ENCODE results near the gene SCAMP1.

SCAMP1 gene, protein sequence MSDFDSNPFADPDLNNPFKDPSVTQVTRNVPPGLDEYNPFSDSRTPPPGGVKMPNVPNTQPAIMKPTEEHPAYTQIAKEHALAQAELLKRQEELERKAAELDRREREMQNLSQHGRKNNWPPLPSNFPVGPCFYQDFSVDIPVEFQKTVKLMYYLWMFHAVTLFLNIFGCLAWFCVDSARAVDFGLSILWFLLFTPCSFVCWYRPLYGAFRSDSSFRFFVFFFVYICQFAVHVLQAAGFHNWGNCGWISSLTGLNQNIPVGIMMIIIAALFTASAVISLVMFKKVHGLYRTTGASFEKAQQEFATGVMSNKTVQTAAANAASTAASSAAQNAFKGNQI

DNA sequence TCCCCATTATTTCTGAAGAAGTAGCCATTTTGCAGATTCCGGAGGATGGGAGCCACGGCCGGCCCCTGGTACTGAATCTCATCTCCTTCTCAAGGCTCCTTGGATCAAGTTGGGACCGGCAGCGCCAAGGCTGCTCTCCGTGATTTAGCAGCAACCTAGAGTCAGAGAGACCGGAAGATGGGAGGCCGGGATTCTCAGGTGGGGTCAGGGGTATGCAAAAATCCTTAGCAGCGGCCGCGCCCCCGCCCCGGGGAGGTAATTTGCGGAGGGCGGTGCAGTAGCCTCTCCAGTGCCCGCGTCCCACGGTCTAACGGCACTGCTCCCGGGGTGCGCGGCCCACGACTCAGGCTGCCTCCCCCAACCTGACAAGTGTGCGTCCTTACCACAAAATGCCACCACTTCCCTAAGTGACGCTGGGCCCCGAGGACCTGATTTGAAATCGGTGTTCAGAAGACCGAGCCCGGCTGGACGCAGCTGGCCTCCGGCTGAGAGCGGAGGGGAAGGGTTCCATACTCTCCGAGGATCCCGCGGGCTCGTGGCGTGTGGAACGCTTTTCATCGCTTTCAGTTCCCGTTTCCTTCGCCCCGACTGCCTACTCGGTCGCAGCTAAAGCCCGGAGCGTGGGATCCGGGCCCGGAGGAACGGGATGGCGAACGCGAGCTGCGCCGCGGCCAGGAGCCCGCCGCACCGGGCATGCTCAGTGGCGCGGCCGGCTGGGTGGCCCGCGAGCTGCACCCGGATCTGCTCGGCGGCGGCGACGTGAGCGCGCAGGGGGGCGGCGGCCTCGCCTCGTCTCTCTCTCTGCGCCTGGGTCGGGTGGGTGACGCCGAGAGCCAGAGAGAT, at the start of gene SCAMP1:
TSS of gene SCAMP1 (plus strand) at position 787 of the 843 bp plus-strand sequence. CDS start at position 842, 55 bp downstream.
- Histone ChIP-seq H3K9me3 (no peaks in the 10 kb centered on the region), H3K4me1 (ENCODE audit: control insufficient read depth in 1 of 2, insufficient read depth in 1 of 2, low read depth in 1 of 2, low read length in 1 of 2) (peaks cover 14 to 22% of the 10 kb centered on the region in 2 experiments), H3K27ac (peak within 1 kb of the TSS; percentile 87), H3K27me3 (no peaks in the 10 kb centered on the region), H3K36me3 (no peaks in the 10 kb centered on the region), H3K4me3 (ENCODE audit: low read depth in 1 of 2, low read length in 1 of 2) (peak within 1 kb of the TSS; percentile 92 to 95)
- TF ChIP-seq, protein P1, sequence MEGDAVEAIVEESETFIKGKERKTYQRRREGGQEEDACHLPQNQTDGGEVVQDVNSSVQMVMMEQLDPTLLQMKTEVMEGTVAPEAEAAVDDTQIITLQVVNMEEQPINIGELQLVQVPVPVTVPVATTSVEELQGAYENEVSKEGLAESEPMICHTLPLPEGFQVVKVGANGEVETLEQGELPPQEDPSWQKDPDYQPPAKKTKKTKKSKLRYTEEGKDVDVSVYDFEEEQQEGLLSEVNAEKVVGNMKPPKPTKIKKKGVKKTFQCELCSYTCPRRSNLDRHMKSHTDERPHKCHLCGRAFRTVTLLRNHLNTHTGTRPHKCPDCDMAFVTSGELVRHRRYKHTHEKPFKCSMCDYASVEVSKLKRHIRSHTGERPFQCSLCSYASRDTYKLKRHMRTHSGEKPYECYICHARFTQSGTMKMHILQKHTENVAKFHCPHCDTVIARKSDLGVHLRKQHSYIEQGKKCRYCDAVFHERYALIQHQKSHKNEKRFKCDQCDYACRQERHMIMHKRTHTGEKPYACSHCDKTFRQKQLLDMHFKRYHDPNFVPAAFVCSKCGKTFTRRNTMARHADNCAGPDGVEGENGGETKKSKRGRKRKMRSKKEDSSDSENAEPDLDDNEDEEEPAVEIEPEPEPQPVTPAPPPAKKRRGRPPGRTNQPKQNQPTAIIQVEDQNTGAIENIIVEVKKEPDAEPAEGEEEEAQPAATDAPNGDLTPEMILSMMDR (IDR thresholded peaks at IDR 0.05): peak; percentile 81

DNA sequence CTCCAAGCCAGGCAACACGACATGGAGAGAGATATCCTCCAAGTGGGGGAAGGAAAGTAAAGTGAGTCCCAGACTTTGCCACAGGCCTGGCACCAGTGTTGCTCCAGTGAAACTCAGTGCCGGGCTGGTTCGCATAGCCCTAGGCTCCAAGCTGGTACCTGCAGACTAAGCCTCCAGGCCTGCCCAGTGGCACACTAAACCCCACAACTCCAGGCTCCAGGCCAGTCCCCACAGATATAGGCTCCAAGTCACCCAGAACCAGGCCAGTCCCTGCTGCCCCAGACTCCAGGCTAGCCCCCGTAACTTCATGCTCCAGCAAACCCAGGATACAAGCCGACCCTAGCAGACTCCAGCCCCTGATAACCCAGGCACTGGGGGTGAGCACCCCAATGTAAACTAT, 42.9 kb upstream of the SCAMP1 start:
- TF ChIP-seq, protein P1 (IDR thresholded peaks at IDR 0.05): no peak
- H3K4me1 ChIP-seq (ENCODE audit: control insufficient read depth in 1 of 2, insufficient read depth in 1 of 2, low read depth in 1 of 2, low read length in 1 of 2): no peaks in the 10 kb centered on the region
- H3K4me3 ChIP-seq (ENCODE audit: low read depth in 1 of 2, low read length in 1 of 2): no peak overlapping the region
- no peaks in the 10 kb centered on the region for H3K9me3 ChIP-seq
- no peaks in the 10 kb centered on the region for H3K27me3 ChIP-seq
- no peaks in the 10 kb centered on the region for H3K36me3 ChIP-seq
- H3K27ac ChIP-seq: no peak overlapping the region

DNA sequence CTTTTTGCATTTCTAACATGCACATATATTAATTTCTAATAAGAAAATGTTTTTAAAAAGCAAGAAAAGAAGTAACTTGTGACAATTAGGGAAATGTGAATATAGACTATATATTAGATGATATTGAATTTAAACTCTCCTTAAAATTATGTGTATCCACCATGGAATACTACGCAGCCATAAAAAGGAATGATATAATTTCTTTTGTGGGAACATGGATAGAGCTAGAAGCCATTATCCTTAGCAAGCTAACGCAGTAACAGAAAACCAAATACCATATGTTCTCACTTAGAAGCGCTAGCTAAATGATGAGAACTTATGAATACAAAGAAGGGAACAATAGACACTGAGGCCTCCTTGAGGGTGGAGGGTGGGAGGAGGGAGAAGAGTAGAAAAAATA, 42.1 kb upstream of the SCAMP1 start:
- H3K4me1 ChIP-seq (ENCODE audit: control insufficient read depth in 1 of 2, insufficient read depth in 1 of 2, low read depth in 1 of 2, low read length in 1 of 2): no peaks in the 10 kb centered on the region
- TF ChIP-seq, protein P1 (IDR thresholded peaks at IDR 0.05): no peak
- no peak overlapping the region for H3K27ac ChIP-seq
- H3K27me3 ChIP-seq: no peaks in the 10 kb centered on the region
- H3K4me3 ChIP-seq (ENCODE audit: low read depth in 1 of 2, low read length in 1 of 2): no peak overlapping the region
- no peaks in the 10 kb centered on the region for H3K9me3 ChIP-seq
- no peaks in the 10 kb centered on the region for H3K36me3 ChIP-seq

DNA sequence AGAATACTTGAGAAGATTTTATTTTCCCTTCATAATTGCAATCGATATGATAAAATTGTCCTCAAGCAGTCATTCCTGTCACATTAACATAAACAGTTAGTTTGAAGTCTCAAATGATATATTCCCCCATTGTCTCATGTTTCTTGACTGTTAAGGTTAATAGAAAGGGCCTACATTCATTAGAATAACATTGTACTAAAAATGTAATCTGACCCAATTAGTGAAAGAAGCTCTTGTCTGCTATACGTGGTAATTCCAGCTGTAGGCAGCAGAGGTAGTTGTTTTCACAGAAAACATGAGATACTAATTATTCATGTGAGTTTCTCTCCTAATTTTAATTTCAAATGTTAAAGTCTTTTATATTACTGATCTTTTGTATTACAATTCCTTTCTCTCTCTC, 40.0 kb upstream of the SCAMP1 start:
- Histone ChIP-seq H3K36me3 (no peaks in the 10 kb centered on the region), H3K9me3 (no peaks in the 10 kb centered on the region), H3K4me1 (ENCODE audit: control insufficient read depth in 1 of 2, insufficient read depth in 1 of 2, low read depth in 1 of 2, low read length in 1 of 2) (no peaks in the 10 kb centered on the region), H3K27me3 (no peaks in the 10 kb centered on the region), H3K4me3 (ENCODE audit: low read depth in 1 of 2, low read length in 1 of 2) (no peak overlapping the region), H3K27ac (no peak overlapping the region)
- TF ChIP-seq, protein P1 (IDR thresholded peaks at IDR 0.05): no peak

DNA sequence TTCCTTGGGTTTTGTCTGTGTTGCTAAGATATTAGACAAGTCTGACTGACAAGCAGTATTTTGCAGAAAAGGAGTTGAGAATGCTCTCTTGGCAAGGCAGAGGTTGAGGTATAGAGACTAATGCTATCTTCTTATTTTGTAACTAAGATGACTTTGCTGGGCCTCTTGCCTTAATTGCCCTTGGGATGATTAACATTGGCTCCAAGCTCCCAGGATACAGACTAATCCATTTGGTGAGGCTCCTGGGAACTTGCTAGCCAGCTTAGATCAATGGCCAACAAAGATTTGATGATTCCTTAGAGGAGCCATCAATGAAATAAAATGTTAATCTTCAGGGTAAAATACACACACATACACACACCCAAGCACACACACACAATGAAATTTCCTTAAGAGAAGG, 37.2 kb upstream of the SCAMP1 start:
- H3K4me1 ChIP-seq (ENCODE audit: control insufficient read depth in 1 of 2, insufficient read depth in 1 of 2, low read depth in 1 of 2, low read length in 1 of 2): no peaks in the 10 kb centered on the region
- no peaks in the 10 kb centered on the region for H3K9me3 ChIP-seq
- TF ChIP-seq, protein P1 (IDR thresholded peaks at IDR 0.05): no peak
- no peaks in the 10 kb centered on the region for H3K36me3 ChIP-seq
- H3K27me3 ChIP-seq: no peaks in the 10 kb centered on the region
- H3K4me3 ChIP-seq (ENCODE audit: low read depth in 1 of 2, low read length in 1 of 2): no peak overlapping the region
- no peak overlapping the region for H3K27ac ChIP-seq

Measured in neutrophil (primary cell).